Mucosa of gallbladder (tissue), 1 donor: ENCODE measurements around the gene MUTYH. TPM values are rescaled to one million over a fixed set of nuclear protein-coding genes. Genes with fewer than 3 reads are reported as not detected.
"Not testable (repeated sequence)": the region's sequence is repeated elsewhere in the genome, so short reads cannot be mapped to it uniquely, and the experiment has no call there.

Experiments used
- DNase-seq: peaks from one replicate; pipeline ENCODE4 v3.0.0-alpha.2; 2020; ENCODE audit warnings: low spot score
- total RNA-seq: library from RNA; stranded (reverse); gene quantifications from one replicate; pipeline ENCODE4 v1.2.1, GENCODE V29; 2021
- donor health status: DM: no; HTN: no; CAD: no.

Gene MUTYH
- total RNA-seq, 1 donor from 2014 or later, result 30.5 TPM

DNA sequence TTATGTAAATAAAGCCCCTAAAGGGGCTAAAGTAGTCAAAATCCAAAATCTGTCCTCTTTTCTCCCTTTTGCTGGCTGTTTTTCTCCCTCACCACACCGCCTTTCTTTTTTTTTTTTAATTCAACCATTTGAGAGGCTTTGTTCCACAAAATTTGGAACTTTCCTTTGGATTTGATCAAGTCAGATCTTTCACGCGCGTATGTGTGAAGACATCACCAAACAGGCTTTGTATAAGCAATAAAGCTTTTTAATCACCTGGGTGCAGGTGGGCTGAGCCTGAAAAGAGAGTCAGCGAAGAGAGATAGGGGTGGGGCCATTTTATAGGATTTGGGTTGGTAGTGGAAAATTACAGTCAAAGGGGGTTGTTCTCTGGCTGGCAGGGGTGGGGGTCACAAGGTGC, 18.8 kb downstream of the MUTYH start:
- no peak for DNase-seq

DNA sequence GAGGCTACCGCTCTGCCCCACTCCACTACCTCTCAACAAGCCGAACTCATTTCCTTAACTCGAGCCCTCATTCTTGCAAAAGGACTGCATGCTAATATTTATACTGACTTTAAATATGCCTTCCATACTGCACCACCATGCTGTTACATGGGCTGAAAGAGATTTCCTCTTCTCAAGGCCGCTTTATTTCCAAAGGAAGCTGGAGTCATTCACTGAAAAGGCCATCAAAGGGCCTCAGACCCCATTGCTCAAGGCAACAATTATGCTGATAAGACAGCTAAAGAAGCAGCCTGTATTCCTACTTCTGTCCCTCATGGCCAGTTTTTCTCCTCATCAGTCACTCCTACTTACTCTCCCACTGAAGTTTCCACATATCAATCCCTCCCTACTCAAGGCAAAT, 20.5 kb downstream of the MUTYH start:
- no peak for DNase-seq

- no peak for DNase-seq
These were observed 23.1 kb downstream of the MUTYH start for GRCh38 chr1:45317166-45317565.

GRCh38 chr1:45314266-45314665, 26.0 kb downstream of the MUTYH start:
- DNase-seq, result no peak

DNA sequence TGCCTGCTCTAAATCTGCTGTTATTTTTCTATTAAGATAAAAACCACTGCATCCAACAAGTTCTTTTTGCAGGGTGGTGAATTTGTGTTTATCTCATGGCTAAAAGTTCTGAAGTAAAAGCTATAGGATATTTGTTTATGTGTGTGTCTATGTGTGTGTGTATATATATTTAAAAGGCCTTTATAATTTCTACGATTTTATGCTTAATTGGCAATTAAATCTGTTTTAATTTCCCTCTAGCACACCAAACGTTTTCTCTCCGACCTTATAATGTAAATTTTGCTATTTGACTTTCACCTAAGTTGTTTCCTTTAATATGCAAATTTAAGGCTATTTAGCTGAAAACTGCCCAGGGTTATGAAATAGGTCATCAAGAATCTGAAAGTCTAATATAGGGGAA, 33.3 kb downstream of the MUTYH start:
- DNase-seq, result no peak

DNA sequence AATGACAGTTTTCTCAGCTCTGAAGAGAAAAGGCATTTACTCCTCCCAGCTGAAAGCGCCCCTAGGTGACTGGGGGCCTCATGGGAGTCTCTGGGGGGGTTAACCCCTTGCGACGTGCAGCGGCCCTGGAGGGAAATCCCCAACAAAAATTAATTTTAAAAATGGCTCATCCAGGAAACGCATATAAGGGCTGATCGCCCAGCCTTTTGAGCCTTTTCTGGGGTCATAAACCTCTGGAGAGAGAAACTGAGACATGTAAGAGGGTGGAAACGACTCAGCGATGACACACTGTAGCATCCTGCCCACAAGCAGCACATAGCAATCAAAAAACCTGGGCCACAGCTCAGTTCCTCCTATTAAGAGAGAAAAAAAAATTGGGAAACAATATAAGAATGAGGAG, 33.9 kb downstream of the MUTYH start:
- no peak for DNase-seq

- no peak for DNase-seq
These were observed 35.0 kb downstream of the MUTYH start for GRCh38 chr1:45305231-45305630.

DNA sequence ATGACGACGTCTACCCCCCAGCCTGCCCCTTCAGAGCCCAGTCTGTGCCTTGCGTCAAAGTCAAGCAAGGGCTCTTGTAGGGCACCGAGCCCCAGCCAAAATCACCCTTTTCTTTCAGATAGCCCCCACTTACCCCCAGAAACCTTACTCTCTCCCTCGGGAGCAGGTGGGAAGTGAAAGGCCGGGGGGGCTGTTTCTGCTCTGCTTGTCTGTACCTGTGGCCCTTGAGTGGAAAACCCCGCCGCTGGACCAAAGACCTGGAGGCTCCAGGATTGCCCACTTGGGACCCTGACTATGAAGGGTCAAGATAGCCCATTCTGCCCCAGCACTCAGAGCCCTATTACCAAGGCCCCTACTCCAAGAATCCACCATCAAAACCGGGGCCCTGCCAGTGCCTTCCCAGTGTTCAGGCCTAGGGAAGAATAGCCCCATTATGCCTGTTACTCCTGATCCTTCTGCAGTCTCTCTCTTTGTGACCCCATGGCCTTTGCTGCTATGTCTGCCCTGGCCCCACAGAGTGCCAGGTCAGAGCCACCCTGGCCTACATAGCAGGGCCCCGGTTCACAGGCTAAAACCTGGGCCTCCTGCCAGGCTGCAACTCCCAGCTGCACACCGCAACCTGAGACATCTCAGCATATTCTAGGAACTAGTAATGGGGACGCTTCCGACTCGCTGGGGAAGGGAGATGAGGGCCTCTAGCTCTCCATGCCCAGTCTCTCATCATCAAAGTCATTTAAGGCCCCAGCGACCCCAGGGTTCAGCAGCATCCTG, 35.7 kb downstream of the MUTYH start:
- no peak for DNase-seq

- peak; percentile 99 for DNase-seq
These were observed 36.5 kb downstream of the MUTYH start for GRCh38 chr1:45303520-45304310.

- DNase-seq, result no peak
These were observed 37.6 kb downstream of the MUTYH start for GRCh38 chr1:45302505-45303150.

- no peak for DNase-seq
These were observed 39.6 kb downstream of the MUTYH start for GRCh38 chr1:45300669-45300997.

- peak; percentile 28 for DNase-seq
These were observed 40.1 kb downstream of the MUTYH start for GRCh38 chr1:45299981-45300668.

GRCh38 chr1:45299296-45299695, 40.9 kb downstream of the MUTYH start:
- DNase-seq, result no peak

DNA sequence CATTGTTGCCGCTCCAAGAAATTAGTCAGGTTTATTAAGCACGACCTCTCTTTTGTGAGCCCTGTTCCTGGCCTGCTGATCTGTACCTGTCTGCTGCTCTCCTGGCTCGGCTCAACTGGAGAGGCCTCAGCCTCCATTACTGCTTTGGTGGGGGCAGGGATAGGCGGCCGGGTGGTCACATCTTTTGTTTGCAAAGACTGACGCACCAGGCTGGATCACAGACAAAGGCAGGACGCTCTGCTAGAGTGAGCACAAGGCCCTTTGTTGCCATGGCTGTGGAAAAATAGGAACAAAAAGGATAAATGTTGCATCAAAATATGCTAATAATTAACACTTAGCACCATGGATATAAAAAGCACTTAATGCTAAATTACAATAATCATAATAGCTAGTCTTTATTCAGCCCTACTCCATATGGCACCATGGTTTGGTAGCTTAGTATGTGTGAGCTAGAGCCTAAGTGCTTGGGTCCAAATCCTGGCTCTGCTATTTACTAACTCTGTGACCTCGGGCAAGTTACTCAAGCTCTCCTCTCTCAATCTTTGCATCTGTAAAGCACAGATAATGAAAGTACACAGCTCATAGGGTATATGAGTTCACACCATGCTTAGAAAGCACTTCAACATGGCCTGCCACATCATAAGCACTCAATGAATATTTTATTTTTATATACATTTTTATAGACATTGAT, 42.4 kb downstream of the MUTYH start:
- DNase-seq, result no peak

- DNase-seq, result no peak
These were observed 48.5 kb downstream of the MUTYH start for GRCh38 chr1:45291716-45292115.

GRCh38 chr1:45291002-45291401, 49.2 kb downstream of the MUTYH start:
- not testable (repeated sequence) for DNase-seq

- DNase-seq, result not testable (repeated sequence)
These were observed 53.7 kb downstream of the MUTYH start for GRCh38 chr1:45286521-45286920.

- peak; percentile 0 for DNase-seq
These were observed 55.4 kb downstream of the MUTYH start for GRCh38 chr1:45284858-45285257.

DNA sequence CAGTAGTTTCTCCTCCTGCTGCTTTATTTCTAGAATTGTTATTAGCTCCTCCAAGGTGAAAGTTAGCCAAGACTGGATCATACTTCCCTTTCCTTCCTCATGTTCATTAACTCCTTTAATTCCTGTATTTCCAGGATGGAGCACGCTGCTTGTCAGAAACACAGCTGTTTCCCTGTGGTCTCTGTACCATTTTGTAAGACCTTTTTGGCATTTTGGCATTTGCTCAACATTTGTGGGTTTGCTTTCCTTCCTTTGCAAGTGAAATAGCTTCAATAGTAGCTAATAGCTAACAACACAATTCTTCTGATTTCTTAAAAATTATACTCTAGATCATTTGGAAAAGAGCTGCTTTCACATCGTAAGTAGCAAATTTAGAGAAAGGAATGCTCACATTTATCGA, 57.9 kb downstream of the MUTYH start:
- no peak for DNase-seq
